ENCODE data around the gene HMCN2.

- TF ChIP-seq ATF1 (CRISPR knock-in tag; IDR thresholded peaks at IDR 0.05) = no peak
- no peak for TF ChIP-seq CTCF (IDR thresholded peaks at IDR 0.05)
- no peak for TF ChIP-seq ZBTB21 (CRISPR knock-in tag; IDR thresholded peaks at IDR 0.05; ENCODE audit: borderline replicate concordance)
- no peak for TF ChIP-seq ZNF121 (CRISPR knock-in tag; IDR thresholded peaks at IDR 0.05)
- TF ChIP-seq GABPB1 (CRISPR knock-in tag; IDR thresholded peaks at IDR 0.05) = no peak
- no peak for TF ChIP-seq ESRRA (CRISPR knock-in tag; IDR thresholded peaks at IDR 0.05; ENCODE audit: borderline replicate concordance)
- no peak for TF ChIP-seq MLX (CRISPR knock-in tag; IDR thresholded peaks at IDR 0.05)
- TF ChIP-seq CBFB (CRISPR knock-in tag; IDR thresholded peaks at IDR 0.05; ENCODE audit: low read depth) = no peak
- no peak for TF ChIP-seq ZNF263 (CRISPR knock-in tag; IDR thresholded peaks at IDR 0.05; ENCODE audit: low read depth)
- no peak for TF ChIP-seq HMGA2 (CRISPR knock-in tag; IDR thresholded peaks at IDR 0.05)
- TF ChIP-seq ATF3 (CRISPR knock-in tag; conservative IDR thresholded peaks at IDR 0.05) = no peak
- TF ChIP-seq FOXP4 (CRISPR knock-in tag; IDR thresholded peaks at IDR 0.05) = no peak
- no peak for TF ChIP-seq SP1 (CRISPR knock-in tag; conservative IDR thresholded peaks at IDR 0.05)
- no peak for TF ChIP-seq GTF2I (CRISPR knock-in tag; conservative IDR thresholded peaks at IDR 0.05)
Measured at GRCh38 chr9:130283539-130284248, 18.1 kb downstream of the HMCN2 start.

All from WTC11 (cell line).